ENCODE measurements around the gene COL18A1. TPM values are rescaled to one million over a fixed set of nuclear protein-coding genes. Genes with fewer than 3 reads are reported as not detected.
"Not testable (repeated sequence)": the region's sequence is repeated elsewhere in the genome, so short reads cannot be mapped to it uniquely, and the experiment has no call there.

Gene COL18A1
- total RNA-seq, 1 donor from 2014 or later = 515 TPM

DNA sequence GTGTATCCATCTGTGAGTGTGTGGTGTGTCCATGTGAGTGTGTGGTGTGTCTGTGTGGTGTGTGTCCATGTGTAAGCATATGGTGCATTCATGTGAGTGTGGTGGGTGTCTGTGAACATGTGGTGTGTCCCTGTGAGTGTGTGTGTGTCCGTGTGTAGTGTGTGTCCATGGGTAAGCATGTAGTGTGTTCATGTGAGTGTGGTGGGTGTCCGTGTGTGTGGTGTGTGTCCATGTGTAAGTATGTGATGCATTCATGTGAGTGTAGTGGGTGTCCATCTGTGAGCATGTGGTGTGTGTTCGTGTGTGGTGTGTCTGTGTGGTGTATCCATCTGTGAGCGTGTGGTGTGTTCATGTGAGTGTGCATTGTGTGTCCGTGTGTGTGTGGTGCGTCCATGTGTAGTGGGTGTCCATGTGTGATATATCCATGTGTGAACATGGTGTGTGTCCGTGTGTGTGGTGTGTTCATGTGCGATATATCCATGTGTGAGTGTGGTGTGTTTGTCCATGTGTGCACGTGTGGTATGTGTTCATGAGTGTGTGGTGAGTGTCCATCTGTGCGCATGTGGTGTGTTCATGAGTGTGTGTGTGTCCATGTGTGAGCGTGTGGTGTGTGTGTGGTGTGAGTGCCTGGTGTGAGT is 124.9 kb downstream of the COL18A1 start:
- Mint-ChIP-seq H3K27me3 (ENCODE audit: unreplicated experiment) (no peaks in the 10 kb centered on the region), H3K4me1 (ENCODE audit: unreplicated experiment) (no peaks in the 10 kb centered on the region), H3K9me3 (ENCODE audit: unreplicated experiment) (no peaks in the 10 kb centered on the region), H3K4me3 (ENCODE audit: unreplicated experiment) (no peak overlapping the region), H3K36me3 (ENCODE audit: unreplicated experiment) (peaks cover 4% of the 10 kb centered on the region), H3K27ac (ENCODE audit: unreplicated experiment) (no peak overlapping the region)
- DNase-seq (ENCODE audit: extremely low spot score, unreplicated experiment) = no peak
- TF ChIP-seq, protein P1, sequence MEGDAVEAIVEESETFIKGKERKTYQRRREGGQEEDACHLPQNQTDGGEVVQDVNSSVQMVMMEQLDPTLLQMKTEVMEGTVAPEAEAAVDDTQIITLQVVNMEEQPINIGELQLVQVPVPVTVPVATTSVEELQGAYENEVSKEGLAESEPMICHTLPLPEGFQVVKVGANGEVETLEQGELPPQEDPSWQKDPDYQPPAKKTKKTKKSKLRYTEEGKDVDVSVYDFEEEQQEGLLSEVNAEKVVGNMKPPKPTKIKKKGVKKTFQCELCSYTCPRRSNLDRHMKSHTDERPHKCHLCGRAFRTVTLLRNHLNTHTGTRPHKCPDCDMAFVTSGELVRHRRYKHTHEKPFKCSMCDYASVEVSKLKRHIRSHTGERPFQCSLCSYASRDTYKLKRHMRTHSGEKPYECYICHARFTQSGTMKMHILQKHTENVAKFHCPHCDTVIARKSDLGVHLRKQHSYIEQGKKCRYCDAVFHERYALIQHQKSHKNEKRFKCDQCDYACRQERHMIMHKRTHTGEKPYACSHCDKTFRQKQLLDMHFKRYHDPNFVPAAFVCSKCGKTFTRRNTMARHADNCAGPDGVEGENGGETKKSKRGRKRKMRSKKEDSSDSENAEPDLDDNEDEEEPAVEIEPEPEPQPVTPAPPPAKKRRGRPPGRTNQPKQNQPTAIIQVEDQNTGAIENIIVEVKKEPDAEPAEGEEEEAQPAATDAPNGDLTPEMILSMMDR (IDR thresholded peaks at IDR 0.05) = no peak

DNA sequence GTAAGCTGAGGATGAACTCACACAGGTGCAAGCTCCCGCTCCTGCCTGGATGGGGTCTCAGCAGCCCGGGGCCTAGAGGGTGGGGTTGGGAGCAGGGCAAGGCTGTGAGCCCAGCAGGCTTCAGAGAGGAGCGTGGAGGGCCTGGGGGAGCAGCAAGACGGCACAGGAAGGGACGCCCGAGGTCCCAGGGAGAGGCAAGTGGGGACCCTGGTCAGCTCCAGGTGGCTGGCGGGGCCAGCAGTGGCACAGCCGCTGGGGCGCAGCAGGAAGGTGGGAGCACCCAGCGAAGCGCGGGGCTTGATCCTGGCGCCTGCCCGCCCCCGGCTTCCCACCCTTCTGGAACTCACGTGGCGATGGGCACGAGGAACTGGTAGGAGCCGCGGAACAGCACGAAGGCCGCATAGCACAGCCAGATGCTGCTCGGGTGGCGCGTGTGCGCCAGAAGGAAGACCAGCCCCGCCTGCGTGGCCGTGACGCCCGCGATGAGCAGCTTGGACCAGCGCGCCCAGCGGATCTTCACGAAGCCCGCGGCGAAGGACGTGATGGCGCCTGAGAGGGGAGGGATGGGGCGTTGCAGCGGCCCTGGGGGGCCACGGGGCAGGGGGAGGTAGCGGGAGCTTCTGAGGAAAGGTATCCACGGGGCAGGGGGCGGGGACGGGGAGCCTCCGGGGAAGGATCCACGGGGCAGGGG is 125.6 kb downstream of the COL18A1 start:
- DNase-seq (ENCODE audit: extremely low spot score, unreplicated experiment) = no peak
- Mint-ChIP-seq H3K4me1 (ENCODE audit: unreplicated experiment) (no peaks in the 10 kb centered on the region), H3K9me3 (ENCODE audit: unreplicated experiment) (no peaks in the 10 kb centered on the region), H3K27me3 (ENCODE audit: unreplicated experiment) (no peaks in the 10 kb centered on the region), H3K36me3 (ENCODE audit: unreplicated experiment) (peaks cover 4% of the 10 kb centered on the region), H3K4me3 (ENCODE audit: unreplicated experiment) (no peak overlapping the region), H3K27ac (ENCODE audit: unreplicated experiment) (no peak overlapping the region)
- TF ChIP-seq, protein P1 (IDR thresholded peaks at IDR 0.05) = no peak

DNA sequence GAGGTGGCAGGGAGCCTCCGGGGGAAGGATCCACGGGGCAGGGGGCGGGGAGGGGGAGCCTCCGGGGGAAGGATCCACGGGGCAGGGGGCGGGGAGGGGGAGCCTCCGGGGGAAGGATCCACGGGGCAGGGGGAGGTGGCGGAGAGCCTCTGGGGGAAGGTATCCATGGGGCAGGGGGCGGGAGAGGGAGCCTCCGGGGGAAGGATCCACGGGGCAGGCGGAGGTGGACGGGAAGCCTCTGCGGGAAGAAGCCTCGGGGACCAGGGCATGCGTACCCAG is 126.1 kb downstream of the COL18A1 start:
- not testable (repeated sequence) for H3K4me1 Mint-ChIP-seq (ENCODE audit: unreplicated experiment); H3K36me3 Mint-ChIP-seq (ENCODE audit: unreplicated experiment); H3K27me3 Mint-ChIP-seq (ENCODE audit: unreplicated experiment); H3K9me3 Mint-ChIP-seq (ENCODE audit: unreplicated experiment); H3K27ac Mint-ChIP-seq (ENCODE audit: unreplicated experiment); DNase-seq (ENCODE audit: extremely low spot score, unreplicated experiment); H3K4me3 Mint-ChIP-seq (ENCODE audit: unreplicated experiment)

DNA sequence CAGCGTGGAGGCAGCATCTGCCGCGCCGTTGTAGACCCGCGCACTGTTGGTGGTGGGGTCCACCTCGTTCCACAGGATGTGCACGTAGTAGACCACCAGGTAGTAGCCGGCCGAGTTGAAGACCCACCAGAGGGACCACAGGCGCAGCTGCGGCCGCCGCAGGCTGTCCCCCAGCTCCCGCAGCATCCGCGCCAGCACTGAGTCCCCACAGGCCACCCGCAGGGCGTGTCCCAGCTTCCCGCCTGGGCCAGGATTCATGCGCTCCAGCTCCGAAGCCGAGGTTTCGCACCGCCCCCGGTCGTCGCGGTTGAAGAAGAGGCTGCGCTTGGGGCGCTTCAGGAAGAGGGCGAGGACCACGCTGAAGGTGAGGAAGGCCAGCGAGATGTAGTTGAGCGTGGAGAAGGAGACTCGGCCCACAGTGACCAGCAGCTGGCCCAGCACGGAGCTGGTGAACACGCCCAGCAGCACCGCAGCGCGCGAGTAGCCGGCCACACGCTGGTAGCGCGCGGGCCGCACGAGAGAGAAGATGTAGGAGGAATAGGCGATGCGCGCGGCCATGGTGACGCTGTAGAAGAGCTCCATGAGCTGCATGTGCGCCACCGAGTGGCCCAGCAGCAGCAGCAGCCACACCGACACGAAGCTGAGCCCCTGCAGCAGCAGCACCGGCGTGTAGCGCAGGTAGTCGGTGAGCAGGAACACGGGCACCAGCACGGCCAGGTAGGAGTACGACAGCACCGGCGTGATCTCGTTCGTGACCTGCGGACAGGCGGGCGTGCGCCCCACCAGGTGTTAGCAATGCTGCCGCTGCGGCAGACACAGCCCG is 126.6 kb downstream of the COL18A1 start:
- Mint-ChIP-seq H3K9me3 (ENCODE audit: unreplicated experiment) (no peaks in the 10 kb centered on the region), H3K27ac (ENCODE audit: unreplicated experiment) (no peak overlapping the region), H3K27me3 (ENCODE audit: unreplicated experiment) (no peaks in the 10 kb centered on the region), H3K4me3 (ENCODE audit: unreplicated experiment) (no peak overlapping the region), H3K4me1 (ENCODE audit: unreplicated experiment) (no peaks in the 10 kb centered on the region), H3K36me3 (ENCODE audit: unreplicated experiment) (peaks cover 4% of the 10 kb centered on the region)
- DNase-seq (ENCODE audit: extremely low spot score, unreplicated experiment) = no peak
- TF ChIP-seq, protein P1 (IDR thresholded peaks at IDR 0.05) = no peak

DNA sequence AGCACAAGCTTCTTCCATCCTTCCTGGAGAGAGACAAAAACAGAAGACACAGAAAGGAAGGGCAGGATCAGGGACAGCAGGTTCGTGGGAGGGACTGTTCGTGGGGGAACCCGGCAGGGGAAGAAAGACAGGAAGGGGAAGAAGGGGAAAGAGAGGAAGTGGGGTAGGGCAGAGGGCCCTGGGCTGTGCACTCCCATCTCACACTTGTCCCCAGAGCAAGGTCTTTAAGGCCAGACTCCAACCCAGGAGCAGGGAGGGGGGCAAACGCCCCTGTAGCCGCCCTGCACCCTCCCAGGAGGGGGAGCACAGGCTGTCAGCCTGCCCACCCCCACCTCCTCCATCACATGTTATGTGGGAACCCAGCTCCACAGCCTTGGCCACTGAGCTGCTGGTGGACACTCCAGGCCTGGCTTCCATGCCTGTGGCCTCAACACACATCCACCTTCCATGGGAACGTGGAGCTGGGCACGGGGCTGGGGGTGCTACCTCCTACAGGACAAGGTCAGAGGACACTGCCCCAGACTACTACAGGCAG is 127.9 kb downstream of the COL18A1 start:
- TF ChIP-seq, protein P1 (IDR thresholded peaks at IDR 0.05) = no peak
- Mint-ChIP-seq H3K27me3 (ENCODE audit: unreplicated experiment) (no peaks in the 10 kb centered on the region), H3K4me1 (ENCODE audit: unreplicated experiment) (no peaks in the 10 kb centered on the region), H3K4me3 (ENCODE audit: unreplicated experiment) (no peak overlapping the region), H3K27ac (ENCODE audit: unreplicated experiment) (no peak overlapping the region), H3K36me3 (ENCODE audit: unreplicated experiment) (peaks cover 3% of the 10 kb centered on the region), H3K9me3 (ENCODE audit: unreplicated experiment) (no peaks in the 10 kb centered on the region)
- no peak for DNase-seq (ENCODE audit: extremely low spot score, unreplicated experiment)

All from osteocyte (in vitro differentiated cells).